ENCODE data around the gene CWF19L2. TPM values are rescaled to one million over a fixed set of nuclear protein-coding genes. Genes with fewer than 3 reads are reported as not detected.

Gene CWF19L2
- total RNA-seq, 4 donors from 2014 or later: 6.9 to 36.4 (median 13.0) TPM

DNA sequence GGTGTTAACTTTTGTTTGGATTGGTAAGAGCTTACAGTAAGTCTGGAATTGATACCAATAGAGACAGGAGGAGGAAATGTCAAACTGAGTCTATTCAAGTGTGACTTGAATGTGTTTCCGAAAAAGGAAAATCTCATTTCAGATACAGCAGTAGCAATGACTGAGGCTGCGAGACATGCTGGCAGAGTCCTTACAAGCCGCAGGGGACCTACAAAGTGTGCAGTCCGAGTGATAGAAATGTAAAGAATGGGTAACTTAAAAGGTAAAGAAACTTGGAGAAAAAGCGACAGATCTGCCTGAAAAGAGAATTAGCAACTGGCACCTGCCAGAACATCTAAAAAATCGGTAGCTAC lies 444 bp downstream of the CWF19L2 start:
- Histone ChIP-seq H3K27ac (peak overlapping the region; percentile 77), H3K36me3 (peaks cover 20% of the 10 kb centered on the region), H3K9me3 (no peaks in the 10 kb centered on the region), H3K4me3 (peak overlapping the region; percentile 91), H3K27me3 (no peaks in the 10 kb centered on the region), H3K4me1 (peaks cover 18% of the 10 kb centered on the region)
- DNase-seq (ENCODE audit: low spot score in 2 of 2): no peak
- 0% methylated on average over 6 of the region's 6 CpGs for WGBS
- TF ChIP-seq, protein P1, sequence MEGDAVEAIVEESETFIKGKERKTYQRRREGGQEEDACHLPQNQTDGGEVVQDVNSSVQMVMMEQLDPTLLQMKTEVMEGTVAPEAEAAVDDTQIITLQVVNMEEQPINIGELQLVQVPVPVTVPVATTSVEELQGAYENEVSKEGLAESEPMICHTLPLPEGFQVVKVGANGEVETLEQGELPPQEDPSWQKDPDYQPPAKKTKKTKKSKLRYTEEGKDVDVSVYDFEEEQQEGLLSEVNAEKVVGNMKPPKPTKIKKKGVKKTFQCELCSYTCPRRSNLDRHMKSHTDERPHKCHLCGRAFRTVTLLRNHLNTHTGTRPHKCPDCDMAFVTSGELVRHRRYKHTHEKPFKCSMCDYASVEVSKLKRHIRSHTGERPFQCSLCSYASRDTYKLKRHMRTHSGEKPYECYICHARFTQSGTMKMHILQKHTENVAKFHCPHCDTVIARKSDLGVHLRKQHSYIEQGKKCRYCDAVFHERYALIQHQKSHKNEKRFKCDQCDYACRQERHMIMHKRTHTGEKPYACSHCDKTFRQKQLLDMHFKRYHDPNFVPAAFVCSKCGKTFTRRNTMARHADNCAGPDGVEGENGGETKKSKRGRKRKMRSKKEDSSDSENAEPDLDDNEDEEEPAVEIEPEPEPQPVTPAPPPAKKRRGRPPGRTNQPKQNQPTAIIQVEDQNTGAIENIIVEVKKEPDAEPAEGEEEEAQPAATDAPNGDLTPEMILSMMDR (IDR thresholded peaks at IDR 0.05): no peak
- TF ChIP-seq POLR2AphosphoS5 (IDR thresholded peaks at IDR 0.05) (no peak), EP300 (IDR thresholded peaks at IDR 0.05) (no peak), POLR2A (IDR thresholded peaks at IDR 0.05) (no peak)

DNA sequence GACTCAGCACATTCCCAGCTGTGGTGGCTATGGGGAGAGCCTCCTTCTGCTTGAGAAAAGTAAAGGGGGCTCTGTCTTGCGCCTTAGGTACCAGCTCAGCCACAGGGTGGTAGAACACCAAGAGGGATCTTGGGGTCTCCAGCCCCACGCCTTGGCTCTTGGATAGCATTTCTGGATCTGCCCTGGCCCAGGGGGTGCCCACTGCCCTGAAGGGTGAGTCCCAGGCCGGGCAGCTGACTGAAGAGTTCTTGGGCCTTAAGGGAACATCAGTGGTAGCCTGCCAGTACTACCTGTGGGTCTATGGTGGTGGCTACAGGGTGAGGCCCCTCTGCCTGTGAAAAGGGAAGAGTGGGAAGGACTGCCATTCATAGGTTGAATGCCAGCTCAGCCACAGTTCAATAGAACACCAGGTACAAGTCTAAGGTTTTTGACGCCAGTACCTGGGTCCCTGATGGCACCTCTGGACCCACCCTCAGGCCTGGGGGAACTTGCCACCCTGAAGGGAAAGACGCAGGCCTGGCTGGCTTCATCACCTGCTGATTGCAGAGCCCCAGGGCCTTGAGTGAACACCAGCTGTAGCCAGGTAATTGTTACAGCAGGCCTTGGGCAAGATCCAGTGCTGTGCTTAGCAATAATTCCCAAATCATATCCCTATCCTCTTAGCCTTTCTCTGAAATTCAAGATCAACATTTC lies 3.9 kb downstream of the CWF19L2 start:
- Histone ChIP-seq H3K9me3 (no peaks in the 10 kb centered on the region), H3K27me3 (no peaks in the 10 kb centered on the region), H3K4me1 (peaks cover 18% of the 10 kb centered on the region), H3K4me3 (no peak overlapping the region), H3K36me3 (peaks cover 21% of the 10 kb centered on the region), H3K27ac (no peak overlapping the region)
- no peak for DNase-seq (ENCODE audit: low spot score in 2 of 2)
- TF ChIP-seq POLR2AphosphoS5 (IDR thresholded peaks at IDR 0.05) (no peak), POLR2A (IDR thresholded peaks at IDR 0.05) (no peak), EP300 (IDR thresholded peaks at IDR 0.05) (no peak)
- TF ChIP-seq, protein P1 (IDR thresholded peaks at IDR 0.05): no peak
- WGBS: 90% methylated on average over 4 of the region's 5 CpGs

DNA sequence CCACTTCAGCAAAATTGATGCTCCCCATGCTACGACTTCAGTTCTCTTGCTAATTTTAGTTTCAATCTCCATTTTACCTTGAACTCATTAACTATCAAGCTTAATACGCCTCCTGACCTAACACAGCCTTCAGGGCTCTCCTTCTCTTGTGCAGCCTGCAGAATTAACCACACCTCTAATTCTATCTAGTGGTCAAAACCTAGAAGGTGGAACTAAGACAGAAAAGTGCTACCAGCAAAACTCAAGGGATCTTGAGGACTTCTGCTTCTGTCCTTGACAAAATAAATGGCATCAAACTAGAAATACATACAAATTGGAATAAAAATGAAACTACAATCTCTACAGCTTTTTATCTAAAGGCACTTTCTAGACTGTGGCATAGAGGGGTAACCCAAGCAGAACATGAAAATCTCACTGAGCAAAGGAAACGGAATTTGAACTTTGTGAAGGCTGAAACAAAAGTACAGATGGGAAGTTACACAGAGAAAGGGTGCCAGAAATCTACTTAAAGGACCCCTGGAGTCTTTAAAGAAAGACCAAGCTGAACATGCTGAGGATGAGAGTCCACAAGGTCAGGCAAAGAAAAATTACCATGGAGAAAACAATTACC lies 10.7 kb downstream of the CWF19L2 start:
- DNase-seq (ENCODE audit: low spot score in 2 of 2): no peak
- TF ChIP-seq EP300 (IDR thresholded peaks at IDR 0.05) (no peak), POLR2A (IDR thresholded peaks at IDR 0.05) (no peak), POLR2AphosphoS5 (IDR thresholded peaks at IDR 0.05) (no peak)
- TF ChIP-seq, protein P1 (IDR thresholded peaks at IDR 0.05): no peak
- no peaks in the 10 kb centered on the region for H3K9me3 ChIP-seq
- H3K27ac ChIP-seq: no peak overlapping the region
- H3K36me3 ChIP-seq: peaks cover 22% of the 10 kb centered on the region
- H3K4me3 ChIP-seq: no peak overlapping the region
- WGBS: 91% methylated on average over 3 of the region's 3 CpGs
- no peaks in the 10 kb centered on the region for H3K4me1 ChIP-seq
- H3K27me3 ChIP-seq: no peaks in the 10 kb centered on the region

DNA sequence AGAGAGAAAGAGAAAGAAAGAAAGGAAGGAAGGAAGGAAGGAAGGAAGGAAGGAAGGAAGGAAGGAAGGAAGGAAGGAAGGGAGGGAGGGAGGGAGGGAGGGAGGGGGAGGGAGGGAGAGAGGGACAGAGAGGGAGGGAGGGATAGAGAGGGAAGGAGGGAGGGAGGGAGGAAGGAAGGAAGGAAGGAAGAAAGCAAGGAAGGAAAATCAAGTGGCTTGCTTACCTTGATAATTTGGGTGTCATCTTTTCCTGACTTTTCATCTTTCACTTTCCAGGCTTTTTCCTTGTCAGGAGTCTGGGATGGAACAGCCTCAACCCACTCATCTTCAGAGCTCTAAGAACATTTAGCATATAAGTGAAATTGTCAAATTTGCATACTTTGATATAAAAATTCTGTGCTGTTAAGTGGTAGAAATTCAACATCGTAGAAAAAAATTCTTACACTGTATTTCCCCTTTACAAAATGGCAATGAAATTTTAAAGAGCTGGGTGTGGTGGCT lies 14.9 kb downstream of the CWF19L2 start:
- no peak overlapping the region for H3K4me3 ChIP-seq
- WGBS: 95% methylated on average over 1 of the region's 1 CpG
- H3K4me1 ChIP-seq: no peaks in the 10 kb centered on the region
- DNase-seq (ENCODE audit: low spot score in 2 of 2): no peak
- H3K36me3 ChIP-seq: peaks cover 50% of the 10 kb centered on the region
- no peaks in the 10 kb centered on the region for H3K27me3 ChIP-seq
- no peak for TF ChIP-seq POLR2A (IDR thresholded peaks at IDR 0.05)
- TF ChIP-seq, protein P1 (IDR thresholded peaks at IDR 0.05): no peak
- TF ChIP-seq EP300 (IDR thresholded peaks at IDR 0.05): no peak
- no peak for TF ChIP-seq POLR2AphosphoS5 (IDR thresholded peaks at IDR 0.05)
- no peak overlapping the region for H3K27ac ChIP-seq
- no peaks in the 10 kb centered on the region for H3K9me3 ChIP-seq

DNA sequence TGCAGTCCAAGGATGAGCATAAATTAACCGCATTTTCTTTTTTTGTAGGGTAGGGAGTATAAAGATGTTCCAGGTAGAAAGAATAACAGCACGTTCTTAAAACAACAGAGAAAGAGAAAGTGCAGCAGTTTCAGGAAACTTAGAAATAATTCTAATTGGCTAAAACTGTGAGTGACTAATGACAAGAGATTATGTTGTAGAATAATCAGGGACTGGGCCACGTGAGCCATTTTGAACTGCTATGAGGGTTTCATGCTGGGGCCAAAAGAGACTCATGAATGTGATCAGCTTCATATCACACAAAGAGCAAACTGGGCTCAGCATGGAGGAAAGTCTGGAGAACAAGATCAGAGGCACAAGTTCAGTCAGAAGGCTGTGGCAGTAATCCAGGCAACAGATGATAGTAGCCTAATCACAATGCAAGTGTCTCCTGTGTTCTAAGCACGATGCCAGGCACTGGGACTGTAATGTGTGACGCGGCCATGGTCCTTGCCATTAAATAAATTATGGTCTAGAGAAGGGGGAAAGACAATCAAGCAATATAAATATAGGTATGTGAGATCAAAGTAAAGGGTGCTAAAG lies 17.9 kb downstream of the CWF19L2 start:
- Histone ChIP-seq H3K27me3 (no peaks in the 10 kb centered on the region), H3K4me1 (no peaks in the 10 kb centered on the region), H3K9me3 (no peaks in the 10 kb centered on the region), H3K27ac (no peak overlapping the region), H3K36me3 (peaks cover 39% of the 10 kb centered on the region), H3K4me3 (no peak overlapping the region)
- TF ChIP-seq, protein P1 (IDR thresholded peaks at IDR 0.05): no peak
- no peak for TF ChIP-seq POLR2AphosphoS5 (IDR thresholded peaks at IDR 0.05)
- TF ChIP-seq EP300 (IDR thresholded peaks at IDR 0.05): no peak
- no peak for TF ChIP-seq POLR2A (IDR thresholded peaks at IDR 0.05)
- 83% methylated on average over 6 of the region's 6 CpGs for WGBS
- DNase-seq (ENCODE audit: low spot score in 2 of 2): no peak

Measured in suprapubic skin (tissue), 4 donors.